Measurements from ENCODE around the gene IFNAR1. TPM values are rescaled to one million over a fixed set of nuclear protein-coding genes. Genes with fewer than 3 reads are reported as not detected.
"Not testable (repeated sequence)": the region's sequence is repeated elsewhere in the genome, so short reads cannot be mapped to it uniquely, and the experiment has no call there.

The IFNAR1 gene
- polyA plus RNA-seq, 3 donors, result 16.8 to 95.3 (median 56.2) TPM

DNA sequence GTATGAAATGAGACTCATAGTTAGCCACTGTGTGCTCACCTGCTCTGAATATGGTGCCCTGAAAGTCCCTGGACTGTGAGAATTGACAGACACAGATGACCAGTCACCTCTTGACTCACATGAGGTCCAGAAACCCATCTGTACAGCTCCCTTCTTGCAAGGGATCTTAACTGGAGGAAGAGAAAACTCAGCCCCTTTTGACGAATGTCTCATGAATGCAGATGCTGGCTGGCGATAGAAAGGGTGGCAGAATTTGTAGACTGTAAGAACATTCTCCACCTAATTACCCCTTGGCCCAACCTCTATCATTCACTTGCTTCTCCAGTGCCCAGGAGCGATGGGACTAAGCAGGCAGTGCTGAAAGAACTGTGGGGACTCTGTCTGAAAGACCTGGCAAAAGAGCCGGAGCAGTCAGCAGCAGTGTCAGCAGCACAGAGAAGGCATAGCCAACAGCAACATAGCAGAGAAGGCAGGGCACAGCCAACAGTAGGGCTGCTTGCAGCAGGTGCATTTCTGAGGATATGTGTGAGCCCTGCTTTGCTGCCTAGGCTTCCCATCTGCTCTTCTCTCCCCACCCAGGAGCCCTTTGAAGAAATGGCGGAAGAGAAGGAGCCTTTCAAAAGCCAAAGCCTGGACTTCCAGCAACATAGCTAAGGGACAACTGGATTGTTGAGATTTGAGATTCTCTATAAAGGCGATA is 52.6 kb downstream of the IFNAR1 start:
- Histone ChIP-seq H2AFZ (ENCODE audit: insufficient read depth, low read depth, low read length, poor library complexity, severe bottlenecking) (peak overlapping the region; percentile 30), H3K79me2 (ENCODE audit: insufficient read depth, low read length) (peaks cover 21% of the 10 kb centered on the region), H4K20me1 (ENCODE audit: insufficient read depth, low read length) (no peaks in the 10 kb centered on the region), H3K36me3 (replicated peaks in 1 of 2; ENCODE audit: control insufficient read depth in 1 of 2, insufficient read depth in 2 of 2, low read length in 2 of 2) (no peaks in the 10 kb centered on the region), H3K9ac (ENCODE audit: insufficient read depth, low read length, poor library complexity, severe bottlenecking) (no peak overlapping the region), H3K4me3 (replicated peaks in 1 of 3; ENCODE audit: low read depth in 2 of 3, low read length in 3 of 3) (no peak overlapping the region), H3K9me3 (replicated peaks in 1 of 2; ENCODE audit: control insufficient read depth in 1 of 2, insufficient read depth in 1 of 2, low read length in 2 of 2) (no peaks in the 10 kb centered on the region), H3K4me2 (replicated peaks; ENCODE audit: extremely low read depth, low read length, poor library complexity, severe bottlenecking) (no peak overlapping the region), H3K27ac (ENCODE audit: low read depth in 1 of 2, low read length in 2 of 2) (no peak overlapping the region), H3K27me3 (ENCODE audit: control insufficient read depth in 2 of 2, insufficient read depth in 2 of 2, low read length in 2 of 2) (no peaks in the 10 kb centered on the region), H3K4me1 (ENCODE audit: control insufficient read depth in 1 of 2, insufficient read depth in 2 of 2, low read length in 2 of 2) (peaks cover 87 to 96% of the 10 kb centered on the region in 2 donors)
- TF ChIP-seq, protein P1, sequence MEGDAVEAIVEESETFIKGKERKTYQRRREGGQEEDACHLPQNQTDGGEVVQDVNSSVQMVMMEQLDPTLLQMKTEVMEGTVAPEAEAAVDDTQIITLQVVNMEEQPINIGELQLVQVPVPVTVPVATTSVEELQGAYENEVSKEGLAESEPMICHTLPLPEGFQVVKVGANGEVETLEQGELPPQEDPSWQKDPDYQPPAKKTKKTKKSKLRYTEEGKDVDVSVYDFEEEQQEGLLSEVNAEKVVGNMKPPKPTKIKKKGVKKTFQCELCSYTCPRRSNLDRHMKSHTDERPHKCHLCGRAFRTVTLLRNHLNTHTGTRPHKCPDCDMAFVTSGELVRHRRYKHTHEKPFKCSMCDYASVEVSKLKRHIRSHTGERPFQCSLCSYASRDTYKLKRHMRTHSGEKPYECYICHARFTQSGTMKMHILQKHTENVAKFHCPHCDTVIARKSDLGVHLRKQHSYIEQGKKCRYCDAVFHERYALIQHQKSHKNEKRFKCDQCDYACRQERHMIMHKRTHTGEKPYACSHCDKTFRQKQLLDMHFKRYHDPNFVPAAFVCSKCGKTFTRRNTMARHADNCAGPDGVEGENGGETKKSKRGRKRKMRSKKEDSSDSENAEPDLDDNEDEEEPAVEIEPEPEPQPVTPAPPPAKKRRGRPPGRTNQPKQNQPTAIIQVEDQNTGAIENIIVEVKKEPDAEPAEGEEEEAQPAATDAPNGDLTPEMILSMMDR (IDR thresholded peaks at IDR 0.05), result no peak
- peak in 1 of 3 donors; percentile 40 for DNase-seq
- H3K36me3 Mint-ChIP-seq, result peaks cover 5 to 8% of the 10 kb centered on the region in 2 donors
- H3K27ac Mint-ChIP-seq, result peak overlapping the region in 5 of 7 donors; percentile 38 to 83 (median 53)
- no peaks in the 10 kb centered on the region for H3K9me3 Mint-ChIP-seq
- intact Hi-C loops (cut with micrococcal nuclease), result no loop called here
- H3K4me3 Mint-ChIP-seq, result no peak overlapping the region
- no peaks in the 10 kb centered on the region for H3K27me3 Mint-ChIP-seq (ENCODE audit: low read depth in 3 of 3)
- peaks cover 78% of the 10 kb centered on the region for H3K4me1 Mint-ChIP-seq
- WGBS (ENCODE audit: insufficient coverage), result 97% methylated on average over 3 of the region's 6 CpGs

DNA sequence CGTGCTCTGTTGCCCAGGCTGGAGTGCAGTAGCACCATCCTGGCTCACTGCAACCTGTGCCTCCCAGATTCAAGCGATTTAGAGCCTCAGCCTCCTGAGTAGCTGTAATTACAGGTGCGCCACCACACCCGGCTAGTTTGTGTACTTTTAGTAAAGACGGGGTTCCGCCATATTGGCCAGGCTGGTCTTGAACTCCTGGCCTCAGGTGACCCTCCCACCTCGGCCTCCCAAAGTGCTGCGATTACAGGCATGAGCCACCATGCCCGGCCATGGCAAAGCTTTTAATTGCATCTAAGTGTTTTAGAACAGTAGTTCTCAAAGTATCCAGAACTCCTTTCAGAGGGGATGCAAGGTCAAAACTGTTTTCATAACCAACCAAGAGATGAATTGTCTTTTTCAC is 53.3 kb downstream of the IFNAR1 start:
- no peaks in the 10 kb centered on the region for H3K9me3 ChIP-seq (replicated peaks in 1 of 2; ENCODE audit: control insufficient read depth in 1 of 2, insufficient read depth in 1 of 2, low read length in 2 of 2)
- peaks cover 5 to 8% of the 10 kb centered on the region in 2 donors for H3K36me3 Mint-ChIP-seq
- no peak for DNase-seq
- peaks cover 23% of the 10 kb centered on the region for H3K79me2 ChIP-seq (ENCODE audit: insufficient read depth, low read length)
- H3K4me1 ChIP-seq (ENCODE audit: control insufficient read depth in 1 of 2, insufficient read depth in 2 of 2, low read length in 2 of 2), result peaks cover 87 to 96% of the 10 kb centered on the region in 2 donors
- 96% methylated on average over 8 of the region's 9 CpGs for WGBS (ENCODE audit: insufficient coverage)
- H3K27ac Mint-ChIP-seq, result peak overlapping the region in 3 of 7 donors; percentile 19 to 100 (median 98)
- no peak overlapping the region for H3K4me3 Mint-ChIP-seq
- intact Hi-C loops (cut with micrococcal nuclease), result no loop called here
- H2AFZ ChIP-seq (ENCODE audit: insufficient read depth, low read depth, low read length, poor library complexity, severe bottlenecking), result no peak overlapping the region
- peaks cover 82% of the 10 kb centered on the region for H3K4me1 Mint-ChIP-seq
- no peaks in the 10 kb centered on the region for H3K9me3 Mint-ChIP-seq
- H3K27me3 ChIP-seq (ENCODE audit: control insufficient read depth in 2 of 2, insufficient read depth in 2 of 2, low read length in 2 of 2), result no peaks in the 10 kb centered on the region
- H3K4me2 ChIP-seq (replicated peaks; ENCODE audit: extremely low read depth, low read length, poor library complexity, severe bottlenecking), result no peak overlapping the region
- H4K20me1 ChIP-seq (ENCODE audit: insufficient read depth, low read length), result no peaks in the 10 kb centered on the region
- no peaks in the 10 kb centered on the region for H3K36me3 ChIP-seq (replicated peaks in 1 of 2; ENCODE audit: control insufficient read depth in 1 of 2, insufficient read depth in 2 of 2, low read length in 2 of 2)
- no peak overlapping the region for H3K9ac ChIP-seq (ENCODE audit: insufficient read depth, low read length, poor library complexity, severe bottlenecking)
- no peak overlapping the region for H3K4me3 ChIP-seq (replicated peaks in 1 of 3; ENCODE audit: low read depth in 2 of 3, low read length in 3 of 3)
- no peak overlapping the region for H3K27ac ChIP-seq (ENCODE audit: low read depth in 1 of 2, low read length in 2 of 2)
- H3K27me3 Mint-ChIP-seq (ENCODE audit: low read depth in 3 of 3), result no peaks in the 10 kb centered on the region
- TF ChIP-seq, protein P1 (IDR thresholded peaks at IDR 0.05), result no peak

DNA sequence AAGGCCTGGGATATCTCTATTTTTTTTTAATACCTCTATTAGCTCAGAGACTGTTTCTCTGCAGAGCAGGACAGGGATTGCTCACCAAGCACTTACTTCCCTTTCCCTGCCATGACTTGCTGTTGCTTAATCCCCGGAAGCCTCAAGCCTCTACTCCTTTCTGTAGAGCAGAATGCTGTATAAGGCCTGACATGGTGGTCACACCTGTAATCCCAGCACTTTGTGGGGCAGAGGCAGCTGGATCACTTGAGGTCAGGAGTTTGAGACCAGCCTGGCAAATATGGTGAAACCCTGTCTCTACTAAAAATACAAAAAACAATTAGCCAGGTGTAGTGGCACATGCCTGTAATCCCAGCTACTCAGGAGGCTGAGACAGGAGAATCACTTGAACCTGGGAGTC is 55.2 kb downstream of the IFNAR1 start:
- WGBS (ENCODE audit: insufficient coverage), result 0% methylated on average over 1 of the region's 1 CpG
- H3K27me3 Mint-ChIP-seq (ENCODE audit: low read depth in 3 of 3); H3K36me3 ChIP-seq (replicated peaks in 1 of 2; ENCODE audit: control insufficient read depth in 1 of 2, insufficient read depth in 2 of 2, low read length in 2 of 2); H3K9me3 ChIP-seq (replicated peaks in 1 of 2; ENCODE audit: control insufficient read depth in 1 of 2, insufficient read depth in 1 of 2, low read length in 2 of 2); H3K36me3 Mint-ChIP-seq; H3K9me3 Mint-ChIP-seq; H4K20me1 ChIP-seq (ENCODE audit: insufficient read depth, low read length); H2AFZ ChIP-seq (ENCODE audit: insufficient read depth, low read depth, low read length, poor library complexity, severe bottlenecking); H3K27me3 ChIP-seq (ENCODE audit: control insufficient read depth in 2 of 2, insufficient read depth in 2 of 2, low read length in 2 of 2); intact Hi-C loops (cut with micrococcal nuclease): not testable (repeated sequence)
- peaks cover 89 to 96% of the 10 kb centered on the region in 2 donors for H3K4me1 ChIP-seq (ENCODE audit: control insufficient read depth in 1 of 2, insufficient read depth in 2 of 2, low read length in 2 of 2)
- Mint-ChIP-seq H3K4me3 (peak overlapping the region in 1 of 2 donors; percentile 70), H3K27ac (peak overlapping the region; percentile 98 to 100 (median 100)), H3K4me1 (peaks cover 84% of the 10 kb centered on the region)
- peaks cover 23% of the 10 kb centered on the region for H3K79me2 ChIP-seq (ENCODE audit: insufficient read depth, low read length)
- H3K27ac ChIP-seq (ENCODE audit: low read depth in 1 of 2, low read length in 2 of 2), result peak overlapping the region; percentile 97 to 100
- H3K4me3 ChIP-seq (replicated peaks in 1 of 3; ENCODE audit: low read depth in 2 of 3, low read length in 3 of 3), result peak overlapping the region in 1 of 3 experiments; percentile 40
- H3K9ac ChIP-seq (ENCODE audit: insufficient read depth, low read length, poor library complexity, severe bottlenecking), result peak overlapping the region; percentile 80
- H3K4me2 ChIP-seq (replicated peaks; ENCODE audit: extremely low read depth, low read length, poor library complexity, severe bottlenecking), result peak overlapping the region; percentile 54
- DNase-seq, result peak; percentile 89 to 97 (median 96)
